ENCODE measurements around the gene MBTPS1. TPM values are rescaled to one million over a fixed set of nuclear protein-coding genes. Genes with fewer than 3 reads are reported as not detected.
"Not testable (repeated sequence)": the region's sequence is repeated elsewhere in the genome, so short reads cannot be mapped to it uniquely, and the experiment has no call there.

Gene MBTPS1
- total and polyA plus RNA-seq, 11 donors: 37.2 to 91.4 (median 67.7) TPM

- no peaks in the 10 kb centered on the region for H3K9me3 ChIP-seq
- peak overlapping the region; percentile 80 to 99 (median 92) for H3K27ac ChIP-seq
- peaks cover 0 to 36% (median 21%) of the 10 kb centered on the region in 12 donors for H3K4me1 ChIP-seq
- DNase-seq (peak in 1 of 5 donors; percentile 50), ATAC-seq (peak in 3 of 4 donors; percentile 1 to 17 (median 10))
- peak overlapping the region; percentile 49 to 100 (median 84) for H3K4me3 ChIP-seq
- H3K36me3 ChIP-seq: no peaks in the 10 kb centered on the region
- no peak for TF ChIP-seq POLR2A (IDR thresholded peaks at IDR 0.05)
- TF ChIP-seq, protein P1, sequence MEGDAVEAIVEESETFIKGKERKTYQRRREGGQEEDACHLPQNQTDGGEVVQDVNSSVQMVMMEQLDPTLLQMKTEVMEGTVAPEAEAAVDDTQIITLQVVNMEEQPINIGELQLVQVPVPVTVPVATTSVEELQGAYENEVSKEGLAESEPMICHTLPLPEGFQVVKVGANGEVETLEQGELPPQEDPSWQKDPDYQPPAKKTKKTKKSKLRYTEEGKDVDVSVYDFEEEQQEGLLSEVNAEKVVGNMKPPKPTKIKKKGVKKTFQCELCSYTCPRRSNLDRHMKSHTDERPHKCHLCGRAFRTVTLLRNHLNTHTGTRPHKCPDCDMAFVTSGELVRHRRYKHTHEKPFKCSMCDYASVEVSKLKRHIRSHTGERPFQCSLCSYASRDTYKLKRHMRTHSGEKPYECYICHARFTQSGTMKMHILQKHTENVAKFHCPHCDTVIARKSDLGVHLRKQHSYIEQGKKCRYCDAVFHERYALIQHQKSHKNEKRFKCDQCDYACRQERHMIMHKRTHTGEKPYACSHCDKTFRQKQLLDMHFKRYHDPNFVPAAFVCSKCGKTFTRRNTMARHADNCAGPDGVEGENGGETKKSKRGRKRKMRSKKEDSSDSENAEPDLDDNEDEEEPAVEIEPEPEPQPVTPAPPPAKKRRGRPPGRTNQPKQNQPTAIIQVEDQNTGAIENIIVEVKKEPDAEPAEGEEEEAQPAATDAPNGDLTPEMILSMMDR (IDR thresholded peaks at IDR 0.05): peak in 10 of 12 donors; percentile 20 to 56 (median 36)
- intact Hi-C loops (cut with DNase I): loop anchor here in 5 of 10 donors (2.0 to 5.0 kb wide), 4 partner anchors 23 to 71 kb away; partner anchors contain the start of gene TAF1C (in 3 of the 5)
- H3K27me3 ChIP-seq: no peaks in the 10 kb centered on the region
- 1 to 3% (median 2%) methylated on average over 18 to 57 of the region's 57 CpGs for WGBS, 4 donors
Observed at GRCh38 chr16:84115919-84116719, 623 bp downstream of the MBTPS1 start.

DNA sequence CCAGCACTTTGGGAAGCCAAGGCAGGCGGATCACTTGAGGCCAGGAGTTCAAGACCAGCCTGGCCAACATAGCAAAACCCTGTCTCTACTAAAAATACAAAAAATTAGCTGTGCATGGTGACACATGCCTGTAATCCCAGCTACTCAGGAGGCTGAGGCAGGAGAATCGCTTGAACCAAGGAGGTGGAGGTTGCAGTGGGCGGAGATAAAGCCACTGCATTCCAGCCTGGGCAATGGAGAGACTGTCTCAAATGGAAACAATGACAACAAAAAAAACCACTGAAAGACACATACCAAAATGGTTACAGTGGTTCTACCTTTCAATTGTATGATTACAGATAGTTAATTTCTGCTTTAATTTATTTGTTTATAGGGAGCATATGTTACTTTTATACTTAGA lies 4.8 kb downstream of the MBTPS1 start:
- H3K27ac ChIP-seq: peak overlapping the region in 1 of 12 donors; percentile 75
- H3K9me3 ChIP-seq; intact Hi-C loops (cut with DNase I); ATAC-seq; H3K27me3 ChIP-seq; H3K4me3 ChIP-seq: not testable (repeated sequence)
- WGBS, 4 donors: 90 to 96% (median 95%) methylated on average over 3 of the region's 3 CpGs
- peaks cover 0 to 44% (median 24%) of the 10 kb centered on the region in 12 donors for H3K4me1 ChIP-seq
- peaks cover 0 to 24% (median 11%) of the 10 kb centered on the region in 9 donors for H3K36me3 ChIP-seq
- peak in 1 of 5 donors; percentile 6 for DNase-seq

- no peak for TF ChIP-seq POLR2A (IDR thresholded peaks at IDR 0.05)
- TF ChIP-seq, protein P1 (IDR thresholded peaks at IDR 0.05): no peak
- H3K9me3 ChIP-seq: no peaks in the 10 kb centered on the region
- H3K27ac ChIP-seq: peak overlapping the region in 4 of 12 donors; percentile 7 to 75 (median 48)
- intact Hi-C loops (cut with DNase I): no loop called here
- H3K4me3 ChIP-seq: no peak overlapping the region
- no peaks in the 10 kb centered on the region for H3K27me3 ChIP-seq
- WGBS, 4 donors: 63 to 68% (median 67%) methylated on average over 3 of the region's 3 CpGs
- ATAC-seq (no peak), DNase-seq (no peak)
- H3K4me1 ChIP-seq: peaks cover 0 to 48% (median 27%) of the 10 kb centered on the region in 12 donors
- peaks cover 0 to 24% (median 11%) of the 10 kb centered on the region in 9 donors for H3K36me3 ChIP-seq
Observed at GRCh38 chr16:84111525-84111924, 5.2 kb downstream of the MBTPS1 start.

DNA sequence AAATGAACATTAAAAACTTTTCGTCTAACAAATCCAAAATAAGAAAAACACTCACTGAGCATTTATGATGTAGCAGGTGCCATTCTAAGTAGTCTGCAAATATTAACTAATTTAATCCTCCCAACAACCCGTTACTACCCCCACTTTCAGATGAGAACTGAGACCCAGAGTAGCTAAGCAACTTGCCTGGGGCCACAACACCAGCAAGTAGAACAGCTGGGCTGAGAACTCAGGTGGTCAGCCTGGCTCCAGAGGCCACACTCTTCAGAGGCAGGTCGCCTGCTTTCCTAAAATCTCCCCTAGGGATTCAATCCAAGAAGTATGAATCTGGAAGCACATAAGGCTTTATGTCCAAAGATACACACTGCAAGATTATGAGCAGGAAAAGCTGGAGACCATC lies 6.2 kb downstream of the MBTPS1 start:
- DNase-seq: no peak
- WGBS, 4 donors: 76 to 89% (median 86%) methylated on average over 3 of the region's 3 CpGs
- no peak for TF ChIP-seq POLR2A (IDR thresholded peaks at IDR 0.05)
- TF ChIP-seq, protein P1 (IDR thresholded peaks at IDR 0.05): no peak
- Histone ChIP-seq H3K9me3 (no peaks in the 10 kb centered on the region), H3K4me1 (peaks cover 0 to 47% (median 28%) of the 10 kb centered on the region in 12 donors), H3K36me3 (peaks cover 0 to 27% (median 11%) of the 10 kb centered on the region in 9 donors), H3K27me3 (no peaks in the 10 kb centered on the region), H3K27ac (peak overlapping the region in 10 of 12 donors; percentile 15 to 87 (median 68)), H3K4me3 (no peak overlapping the region)
- no peak for ATAC-seq
- intact Hi-C loops (cut with DNase I): no loop called here

Measured in heart left ventricle (tissue), 16 donors.